GM19467 (cell line): Measurements from ENCODE around the gene ERP44.
"Not testable (repeated sequence)": the region's sequence is repeated elsewhere in the genome, so short reads cannot be mapped to it uniquely, and the experiment has no call there.

ENCODE experiments used
- ATAC-seq: cut with Tn5 transposase; IDR thresholded peaks from one replicate; pipeline ENCODE4 v1.9.1; 2021; ENCODE audit warnings: mild to moderate bottlenecking, moderate library complexity; ENCODE audit not compliant: unreplicated experiment

The ERP44 gene

DNA sequence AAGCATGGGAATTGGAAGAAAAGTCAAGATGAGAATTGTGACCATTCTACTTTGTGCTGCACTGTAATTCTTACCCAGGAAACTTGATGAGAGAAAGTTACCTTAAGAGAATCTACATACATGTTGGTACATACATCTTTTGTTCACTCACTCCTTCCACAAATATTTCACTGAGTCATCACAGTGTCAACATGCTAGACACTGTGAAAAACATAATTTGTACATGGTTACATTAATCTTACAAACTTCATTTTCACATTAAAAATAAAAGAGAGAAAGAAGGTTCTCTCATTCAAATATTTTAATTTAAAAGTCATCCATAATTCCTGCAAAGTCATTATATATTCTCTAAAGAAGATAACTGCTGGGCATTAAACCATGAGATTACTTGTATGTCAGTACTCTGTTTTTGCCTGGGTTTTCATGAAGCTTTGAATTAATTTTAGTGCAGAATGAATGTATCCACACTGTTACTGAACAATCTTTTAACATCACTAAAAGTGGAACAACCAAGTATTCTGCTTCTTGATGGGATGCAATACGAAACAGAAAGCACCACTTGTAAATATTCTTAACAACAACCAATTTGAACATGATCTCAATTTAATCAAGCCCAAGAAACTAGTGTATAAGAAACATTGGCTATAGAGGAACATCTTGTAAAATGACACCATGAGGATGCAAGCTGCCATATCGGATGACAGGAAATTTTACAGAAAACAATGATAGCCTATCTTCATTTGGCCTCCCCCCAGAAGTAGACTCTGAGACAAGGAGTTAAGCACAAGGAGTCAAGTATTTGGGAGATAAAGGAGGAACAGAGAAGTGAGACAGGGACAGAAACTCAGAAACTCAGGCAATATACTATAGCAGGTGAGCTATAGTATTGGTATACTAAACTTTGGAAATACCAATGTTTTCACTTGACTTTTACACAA is 28.4 kb downstream of the ERP44 start:
- ATAC-seq, result no peak

DNA sequence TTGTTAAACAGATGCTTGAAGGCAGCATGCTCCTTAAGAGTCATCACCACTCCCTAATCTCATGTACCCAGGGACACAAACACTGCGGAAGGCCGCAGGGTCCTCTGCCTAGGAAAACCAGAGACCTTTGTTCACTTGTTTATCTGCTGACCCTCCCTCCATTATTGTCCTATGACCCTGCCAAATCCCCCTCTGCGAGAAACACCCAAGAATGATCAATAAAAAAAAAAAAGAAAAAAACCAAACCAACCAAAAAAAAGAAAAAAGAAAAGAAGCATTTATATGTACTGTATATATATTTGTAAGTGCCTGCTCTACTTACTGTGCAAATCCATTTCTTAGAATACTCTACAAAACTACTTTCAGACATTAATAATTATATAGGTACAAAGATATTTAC is 29.7 kb downstream of the ERP44 start:
- not testable (repeated sequence) for ATAC-seq

DNA sequence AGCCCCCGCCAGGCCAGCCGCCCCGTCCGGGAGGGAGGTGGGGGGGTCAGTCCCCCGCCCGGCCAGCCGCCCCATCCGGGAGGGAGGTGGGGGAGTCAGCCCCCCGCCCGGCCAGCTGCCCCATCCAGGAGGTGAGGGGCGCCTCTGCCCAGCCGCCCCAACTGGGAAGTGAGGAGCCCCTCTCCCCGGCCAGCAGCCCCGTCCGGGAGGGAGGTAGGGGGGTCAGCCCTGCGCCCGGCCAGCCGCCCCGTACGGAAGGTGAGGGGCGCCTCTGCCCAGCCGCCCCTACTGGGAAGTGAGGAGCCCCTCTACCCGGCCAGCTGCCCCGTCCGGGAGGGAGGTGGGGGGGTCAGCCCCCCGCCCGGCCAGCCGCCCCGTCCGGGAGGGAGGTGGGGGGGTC is 30.8 kb downstream of the ERP44 start:
- not testable (repeated sequence) for ATAC-seq

DNA sequence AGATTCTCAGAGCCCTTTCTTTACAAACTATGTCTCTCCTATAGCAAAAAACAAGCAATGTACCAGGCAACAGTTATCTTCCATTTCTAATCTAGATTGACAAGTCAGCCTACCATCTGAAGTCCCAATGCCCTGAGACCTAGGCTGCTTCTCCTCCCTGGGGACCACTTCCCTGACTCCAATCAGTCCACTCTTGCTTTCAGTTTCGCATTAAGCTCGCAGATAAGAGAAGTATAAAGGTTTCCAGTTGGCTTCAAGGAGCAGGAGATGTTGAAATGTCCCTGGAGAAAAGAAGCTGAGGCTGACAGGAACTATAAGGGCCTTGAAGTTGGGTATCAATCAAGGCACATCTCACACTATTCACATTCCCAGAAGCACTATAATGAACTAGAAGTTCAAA is 32.3 kb downstream of the ERP44 start:
- peak; percentile 78 for ATAC-seq

DNA sequence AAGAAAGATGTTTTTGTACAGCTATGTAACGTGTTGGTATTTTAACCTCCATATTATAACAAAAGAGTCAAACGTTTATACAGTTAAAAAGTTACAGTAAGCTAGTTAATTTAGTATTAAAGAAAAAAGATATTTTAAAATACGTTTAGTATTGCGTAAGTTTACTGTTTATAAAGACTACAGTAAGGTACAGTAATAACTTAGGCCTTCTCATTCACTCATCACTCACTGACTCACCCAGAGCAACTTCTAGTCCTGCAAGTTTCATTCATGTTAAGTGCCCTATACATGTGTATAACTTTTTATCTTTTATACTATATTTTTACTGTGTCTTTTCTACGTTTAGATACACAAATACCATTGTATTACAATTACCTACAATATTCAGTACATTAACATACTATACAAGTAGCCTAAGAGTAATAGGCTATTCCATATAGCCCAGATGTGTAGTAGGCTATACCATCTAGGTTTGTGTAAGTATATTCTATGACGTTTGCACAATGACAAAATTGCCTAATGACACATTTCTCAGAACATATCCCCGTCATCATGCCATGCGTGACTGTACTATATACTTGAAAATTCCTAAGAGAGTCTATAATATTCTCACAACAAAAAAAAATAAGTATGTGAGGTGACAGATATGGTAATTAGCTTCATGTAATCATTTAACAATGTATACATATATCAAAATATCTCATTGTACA is 33.8 kb downstream of the ERP44 start:
- no peak for ATAC-seq

DNA sequence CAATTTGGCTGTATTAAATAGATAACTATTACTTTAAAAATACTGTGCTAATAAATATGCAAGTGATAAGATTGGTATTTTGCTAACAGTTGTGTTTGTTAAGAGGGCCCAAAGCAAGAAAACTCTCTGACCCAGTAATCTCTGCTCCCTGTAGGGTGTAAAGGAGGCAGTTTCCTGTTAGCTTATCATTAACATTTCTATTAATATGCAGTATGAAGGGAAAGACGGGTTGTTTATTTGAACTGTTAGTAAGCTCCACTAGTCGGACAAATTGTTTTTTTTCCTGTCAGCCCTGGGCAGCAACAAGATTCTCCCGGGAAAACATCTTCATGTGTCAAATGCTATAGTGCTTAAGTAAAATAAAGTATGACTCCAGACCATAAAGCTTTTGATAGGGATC is 35.6 kb downstream of the ERP44 start:
- no peak for ATAC-seq

DNA sequence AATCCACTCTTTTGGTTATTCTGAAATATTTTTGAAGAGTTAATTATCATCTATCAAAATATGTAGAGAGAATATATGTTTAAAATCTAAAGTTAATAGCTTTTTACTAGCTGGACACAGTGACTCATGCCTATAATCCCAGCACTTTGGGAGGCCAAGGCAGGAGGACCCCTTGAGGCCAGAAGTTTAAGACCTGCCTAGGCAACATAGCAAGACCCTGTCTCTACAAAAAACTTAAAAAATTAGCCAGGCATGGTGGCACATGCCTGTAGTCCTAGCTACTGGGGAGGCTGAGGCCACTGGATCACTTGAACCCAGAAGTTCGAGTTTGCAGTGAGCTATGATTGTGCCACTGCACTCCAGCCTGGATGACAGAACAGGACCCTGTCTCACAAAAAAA is 36.1 kb downstream of the ERP44 start:
- not testable (repeated sequence) for ATAC-seq

DNA sequence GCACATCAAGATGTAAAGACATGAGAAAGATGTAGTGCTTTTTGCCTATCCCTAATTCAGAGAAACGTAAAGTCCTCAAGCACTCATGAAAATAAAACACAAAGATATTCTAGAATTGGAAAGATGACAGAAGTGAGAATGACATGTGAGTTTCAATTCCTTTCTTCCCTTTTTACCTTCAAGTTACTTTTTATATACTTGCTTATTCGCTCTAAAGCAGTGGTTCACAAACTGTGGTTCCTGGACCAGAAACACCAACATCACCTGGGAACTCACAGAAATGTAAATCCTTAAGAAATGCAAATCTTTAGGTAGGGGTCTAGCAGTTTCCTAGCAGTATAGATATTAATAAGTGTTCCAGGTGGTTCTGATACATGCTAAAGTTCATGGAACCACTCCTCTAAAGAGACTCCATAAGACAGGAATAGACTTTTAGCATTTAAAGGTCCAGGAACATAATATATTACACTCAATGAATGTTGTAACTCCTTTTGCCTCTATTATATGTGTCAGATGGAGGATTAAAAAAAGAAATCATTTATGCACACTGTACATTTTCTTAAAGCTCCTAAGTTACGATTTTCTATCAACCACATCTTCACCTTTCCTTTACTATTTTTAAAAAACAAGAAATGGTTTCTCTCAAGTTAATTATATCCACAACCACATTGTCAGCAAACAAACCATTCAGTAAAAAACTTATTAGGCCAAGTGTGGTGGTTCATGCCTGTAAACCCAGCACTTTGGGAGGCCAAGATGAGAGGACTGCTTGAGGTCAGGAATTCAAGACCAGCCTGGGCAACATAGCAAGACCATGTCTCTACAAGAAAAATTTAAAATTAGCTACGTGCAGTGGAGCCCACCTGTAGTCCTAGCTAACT is 39.9 kb downstream of the ERP44 start:
- ATAC-seq, result peak; percentile 77

DNA sequence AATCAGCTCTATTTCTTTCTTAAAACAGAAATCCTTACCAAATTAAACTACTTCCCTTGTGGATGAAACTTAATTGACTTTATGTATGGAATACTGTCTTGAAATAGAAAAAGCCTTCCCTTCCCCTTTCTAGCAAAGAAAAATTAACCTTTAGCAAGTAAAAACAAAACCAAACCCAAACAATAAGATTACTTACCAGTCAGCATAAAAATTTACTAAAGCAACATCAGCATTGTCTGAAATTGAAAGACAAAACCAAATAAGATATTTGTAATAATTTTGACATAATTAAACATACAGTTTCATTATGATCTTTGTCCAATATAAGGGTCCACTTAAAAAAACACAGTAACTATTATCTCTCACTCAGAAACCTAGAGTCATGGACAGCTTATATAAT is 41.2 kb downstream of the ERP44 start:
- no peak for ATAC-seq

DNA sequence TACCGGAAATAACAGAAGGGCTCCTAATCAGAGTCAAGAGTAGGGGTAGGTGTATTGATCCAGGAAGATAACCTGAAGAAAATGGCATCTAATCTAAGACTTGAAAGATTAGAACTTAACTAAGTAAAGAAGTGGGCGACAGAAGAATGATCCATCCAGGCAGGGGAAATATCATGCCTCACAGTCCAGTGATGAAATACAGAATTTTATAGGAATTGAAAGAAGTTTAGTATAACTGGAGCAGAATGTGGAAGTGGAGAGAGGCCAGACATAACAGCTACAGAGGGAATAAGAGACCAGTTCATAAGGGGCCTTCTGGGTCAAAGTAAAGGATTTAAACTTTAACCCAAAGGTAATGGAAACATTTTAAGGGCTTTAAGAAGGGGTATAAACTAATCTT is 42.2 kb downstream of the ERP44 start:
- ATAC-seq, result no peak

DNA sequence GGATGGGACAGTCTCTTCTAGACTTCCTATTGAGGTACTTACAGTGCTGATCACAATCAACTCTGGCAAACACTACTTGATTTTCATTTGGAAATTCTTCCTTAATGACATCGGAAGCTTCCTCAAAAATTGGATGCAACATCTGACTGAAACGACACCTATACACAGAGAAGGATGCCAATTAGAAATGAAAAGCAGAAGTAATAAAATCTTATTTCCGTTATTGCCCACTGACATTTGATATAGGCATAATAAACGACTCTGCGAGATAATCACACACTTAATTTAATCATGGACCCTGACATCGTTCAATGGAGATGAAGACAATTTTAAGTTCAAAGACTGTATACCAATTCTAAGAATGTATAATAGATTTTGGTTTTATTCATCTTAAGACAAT is 46.4 kb downstream of the ERP44 start:
- no peak for ATAC-seq

DNA sequence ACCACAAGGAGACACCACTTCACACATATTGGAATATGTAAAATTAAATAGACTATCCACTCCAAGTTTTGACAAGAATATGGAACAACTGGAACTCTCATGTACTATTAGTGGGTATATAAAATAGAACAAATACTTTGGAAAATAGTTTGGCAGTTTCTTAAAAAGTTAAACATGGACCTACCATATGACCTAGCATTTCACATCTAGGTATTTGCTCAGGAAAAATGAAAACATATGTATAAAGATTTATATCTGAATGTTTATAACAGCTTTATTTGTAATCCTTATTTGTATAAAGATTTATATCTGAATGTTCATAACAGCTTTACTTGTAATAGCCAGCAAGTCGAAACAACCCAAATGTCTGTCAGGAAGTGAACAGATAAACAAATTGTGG is 49.2 kb downstream of the ERP44 start:
- ATAC-seq, result no peak

DNA sequence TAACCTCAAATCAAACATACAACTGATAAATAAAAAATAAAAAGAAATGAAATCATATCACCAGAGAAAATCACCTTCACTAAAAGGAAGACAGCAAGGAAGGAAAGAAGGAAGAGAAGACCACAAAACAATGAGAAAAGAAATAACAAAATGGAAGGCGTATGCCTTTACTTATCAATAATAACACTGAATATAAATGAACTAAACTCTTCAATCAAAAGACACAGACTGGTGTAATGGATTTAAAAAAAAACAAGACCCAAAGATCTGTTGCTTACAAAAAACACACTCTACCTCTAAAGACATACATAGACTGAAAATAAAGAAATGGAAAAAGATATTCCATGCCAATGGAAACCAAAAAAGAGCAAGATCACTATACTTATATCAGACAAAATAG is 60.3 kb downstream of the ERP44 start:
- ATAC-seq, result no peak

DNA sequence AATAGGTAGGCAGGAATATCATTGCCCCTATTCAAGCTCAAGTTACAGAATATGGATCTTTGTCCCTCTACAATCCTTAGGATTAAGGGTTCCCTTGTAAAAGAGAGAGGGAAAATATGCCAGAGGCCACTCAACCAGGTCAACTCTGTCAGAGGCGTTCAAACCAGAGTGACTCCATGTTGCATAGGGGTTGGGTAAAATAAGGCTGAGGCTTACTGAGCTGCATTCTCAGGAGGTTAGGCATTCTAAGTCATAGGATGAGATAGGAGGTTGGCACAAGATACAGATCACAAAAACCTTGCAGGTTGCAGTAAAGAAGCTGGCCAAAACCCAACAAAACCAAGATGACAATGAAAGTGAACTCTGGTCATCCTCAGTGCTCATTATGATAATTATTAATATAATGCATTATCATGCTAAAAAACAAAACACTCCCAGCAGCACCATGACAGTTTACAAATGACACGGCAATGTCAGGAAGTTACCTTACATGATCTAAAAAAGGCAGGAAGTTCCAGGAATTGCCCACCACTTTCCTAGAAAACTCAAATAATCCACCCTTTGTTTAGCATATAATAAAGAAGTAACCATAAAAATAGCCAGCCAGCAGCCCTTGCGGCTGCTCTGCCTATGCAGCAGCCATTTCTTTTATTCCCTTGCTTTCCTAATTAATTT is 64.8 kb downstream of the ERP44 start:
- ATAC-seq, result no peak

DNA sequence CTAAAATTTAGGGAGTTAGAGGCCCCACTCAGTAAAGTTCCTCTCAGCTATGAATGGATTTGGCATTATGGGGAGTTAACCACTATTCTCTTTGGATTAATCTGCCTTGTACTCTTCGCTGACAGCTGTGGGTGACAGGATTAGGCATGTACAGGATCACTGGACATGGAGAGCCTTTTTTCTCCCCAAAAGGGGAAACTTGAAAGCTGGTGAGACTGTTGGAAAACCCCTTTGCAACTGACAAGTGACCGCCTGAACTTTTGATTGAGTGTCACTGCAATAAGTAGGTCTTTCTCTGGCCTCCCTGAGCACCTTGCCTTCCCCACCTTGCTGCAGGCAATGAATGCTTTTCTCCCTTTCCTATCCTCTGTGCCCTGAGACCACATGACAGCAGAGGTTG is 68.3 kb downstream of the ERP44 start:
- ATAC-seq, result no peak

DNA sequence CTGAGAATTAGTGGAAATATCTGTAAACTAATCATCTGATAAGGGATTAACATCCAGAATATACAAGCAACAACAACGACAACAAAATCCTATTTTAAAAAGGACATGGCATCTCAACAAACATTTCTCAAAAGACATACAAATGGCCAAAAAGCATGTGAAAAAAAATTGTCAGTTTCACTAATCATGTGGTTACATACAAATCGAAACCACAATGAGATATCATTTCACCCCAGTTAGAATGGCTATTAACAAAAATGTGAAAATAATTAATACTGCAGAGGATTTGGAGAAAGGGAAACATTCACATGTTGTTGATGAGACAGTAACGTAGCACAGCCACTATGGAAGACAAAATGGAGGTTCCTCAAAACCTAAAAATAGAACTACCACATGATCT is 69.5 kb downstream of the ERP44 start:
- ATAC-seq, result no peak

DNA sequence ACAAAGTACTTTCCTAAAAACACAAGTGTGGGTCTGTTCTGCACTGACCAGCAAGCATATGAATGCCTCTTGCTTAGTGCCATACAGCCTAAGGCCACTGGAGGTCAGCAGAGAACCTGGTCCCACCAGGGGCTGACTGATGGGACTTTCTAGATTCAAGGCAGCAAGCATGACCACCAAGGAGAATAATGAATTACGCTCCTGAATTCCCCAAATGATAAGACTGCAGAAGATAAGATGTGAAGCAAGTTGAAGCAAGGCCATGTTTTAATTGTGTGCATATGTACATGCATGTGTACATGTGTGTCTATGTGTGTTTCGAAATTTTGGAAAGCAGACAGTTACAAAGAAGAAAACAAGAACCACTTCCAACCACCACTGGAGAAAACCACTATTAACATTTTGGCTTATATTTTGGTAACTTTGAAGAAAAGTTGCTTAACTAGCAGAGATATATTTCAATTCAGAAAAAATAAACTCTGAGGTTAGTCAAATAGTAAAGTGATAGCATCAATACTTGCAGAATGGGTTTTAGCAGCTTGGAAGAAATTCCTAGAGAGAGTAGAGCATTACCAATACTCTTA is 70.5 kb downstream of the ERP44 start:
- peak; percentile 89 for ATAC-seq

DNA sequence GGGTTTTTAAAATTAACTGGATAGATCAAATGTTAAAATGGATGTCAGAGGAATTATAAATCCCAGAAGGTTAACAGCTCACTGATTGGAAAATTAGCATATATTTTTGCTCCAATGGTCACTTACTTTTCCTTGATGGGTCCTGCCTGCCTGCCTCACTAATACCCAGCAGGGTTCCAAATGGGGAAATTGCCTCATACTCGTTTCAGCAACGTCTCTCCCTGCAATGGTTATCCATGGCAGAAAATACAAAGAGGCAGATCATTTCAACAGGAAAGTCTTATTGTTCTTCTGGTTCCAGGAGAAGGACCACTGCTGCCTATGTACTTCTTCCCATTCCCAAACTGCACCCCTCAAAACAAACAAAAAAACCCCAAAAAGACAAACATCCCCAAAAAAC is 71.3 kb downstream of the ERP44 start:
- ATAC-seq, result no peak

DNA sequence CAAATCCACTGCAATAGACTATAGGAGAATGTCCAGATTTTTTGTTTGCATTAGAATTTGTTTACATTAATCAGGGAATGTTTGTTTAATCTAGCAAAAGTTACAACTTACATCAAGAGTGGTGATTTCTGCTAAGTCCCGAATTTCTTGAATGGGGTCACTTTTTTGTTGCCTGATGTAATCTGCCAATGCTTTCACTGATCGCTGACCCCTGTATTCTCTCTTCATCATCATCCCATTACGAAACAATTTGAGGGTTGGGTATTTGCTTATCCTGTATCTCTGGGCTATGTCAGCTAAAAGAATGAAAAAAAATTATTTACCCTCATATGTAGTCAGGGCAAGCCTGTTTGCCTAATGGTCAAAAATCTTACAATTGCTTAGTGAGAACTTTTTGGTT is 76.9 kb downstream of the ERP44 start:
- no peak for ATAC-seq

DNA sequence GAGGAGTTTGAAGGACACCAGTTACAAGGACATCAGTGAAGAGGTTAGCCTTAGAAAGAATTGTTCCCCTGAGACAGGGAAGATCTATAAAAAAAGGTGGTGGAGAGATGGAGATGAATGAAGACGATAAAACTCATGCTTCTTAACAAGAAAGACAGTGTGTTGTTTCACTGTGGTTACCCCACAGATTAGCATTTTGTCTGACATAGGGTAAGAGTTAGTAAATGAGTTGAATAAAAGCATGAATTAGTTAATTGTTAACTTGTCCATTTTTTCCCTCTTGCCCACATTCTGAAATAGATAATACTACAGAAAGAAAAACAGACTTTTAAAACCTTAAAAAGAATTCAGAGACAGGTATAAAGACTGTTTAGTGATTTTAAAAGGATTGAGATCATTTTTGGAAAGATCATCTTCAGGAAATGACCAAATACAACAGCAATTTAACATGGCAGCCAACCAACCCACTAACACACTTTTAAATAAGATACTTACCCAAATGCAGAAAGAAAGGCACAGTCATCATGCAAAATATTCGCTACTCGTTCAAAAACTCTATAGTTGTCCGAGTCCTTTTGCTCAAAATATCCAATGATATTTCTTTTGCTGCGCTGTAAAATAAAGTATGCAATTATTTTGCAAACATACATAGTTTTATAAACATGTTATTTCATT is 78.5 kb downstream of the ERP44 start:
- ATAC-seq, result no peak
